GM12878 (cell line): ENCODE data around the gene IRF2BP1. TPM values are rescaled to one million over a fixed set of nuclear protein-coding genes. Genes with fewer than 3 reads are reported as not detected.
A peak's percentile ranks its signal among the peaks of the same experiment; 100 is the strongest.

Experiments
- ASH2L ChIP-seq: fragments of 300-600, 200-600 bp; sonication (generic); IDR thresholded peaks from 2 replicates; pipeline ENCODE4 v1.6.1; 2017; ENCODE audit warnings: low read depth, mild to moderate bottlenecking, borderline replicate concordance
- CBX3 ChIP-seq: fragments of 200-600 bp; sonication (generic); IDR thresholded peaks from 2 replicates; pipeline ENCODE4 v1.6.1; 2016; ENCODE audit warnings: low read depth, borderline replicate concordance
- DPF2 ChIP-seq: fragments of 450-650 bp; IDR thresholded peaks from 2 replicates; pipeline ENCODE4 v1.6.1; 2017; ENCODE audit warnings: mild to moderate bottlenecking
- PML ChIP-seq: IDR thresholded peaks from 2 replicates; pipeline ENCODE4 v1.6.1; 2012; ENCODE audit warnings: low read length, inconsistent platforms
- RAD21 ChIP-seq: IDR thresholded peaks from 2 replicates; pipeline ENCODE4 v1.6.1; 2011; ENCODE audit warnings: mild to moderate bottlenecking, low read depth, low read length, moderate library complexity; ENCODE audit not compliant: insufficient read depth
- SMC3 ChIP-seq: IDR thresholded peaks from 2 replicates; pipeline ENCODE4 v1.6.1; 2011; ENCODE audit warnings: low read length, improper control_type of control experiment, borderline replicate concordance
- ZBED1 ChIP-seq: IDR thresholded peaks from 2 replicates; pipeline ENCODE4 v1.6.1; 2016; ENCODE audit warnings: borderline replicate concordance
- ZNF207 ChIP-seq: fragments of 450-650 bp; IDR thresholded peaks from 2 replicates; pipeline ENCODE4 v1.6.1; 2014; ENCODE audit warnings: antibody characterized with exemption, mild to moderate bottlenecking, borderline replicate concordance
- polyA plus RNA-seq, 11 experiments: library from polyadenylated mRNA; depleted of rRNA in 4 of 11; unstranded in 6 of 11; stranded (reverse) in 5 of 11; fragments of >200 nt; fragmentation: Nextera tagmentation in 4 of 11; fragmentation: Illumina TruSeq in 1 of 11; extraction: Ambion mirVana in 4 of 11; extraction: Trizol in 1 of 11; gene quantifications; 1 replicate in 1 of 11; 2 replicates in 10 of 11; pipeline versions ENCODE4 v1.2.1 to v1.2.3, GENCODE V29; 2011 to 2016; ENCODE audit warnings: inconsistent platforms in 2 of 11, missing spikeins in 2 of 11, low read depth in 1 of 11
- total RNA-seq, 4 experiments: library from RNA; depleted of rRNA in 3 of 4; stranded (reverse); fragments of >200 nt in 3 of 4; fragmentation: Illumina TruSeq in 1 of 4; extraction: Trizol in 1 of 4; gene quantifications; 2 replicates each; pipeline versions ENCODE4 v1.2.1 to v1.2.3, GENCODE V29; 2013 to 2021
- TF ChIP-seq, protein P1 (sequence below): fragments of 450-650 bp; IDR thresholded peaks from 2 replicates; pipeline ENCODE4 v1.6.1; 2018; ENCODE audit warnings: borderline replicate concordance, mild to moderate bottlenecking; ENCODE audit not compliant: partially characterized antibody
- TF ChIP-seq, protein P2 (sequence below): fragments of 450-650 bp; formaldehyde crosslinking; IDR thresholded peaks from 2 replicates; pipeline ENCODE4 v1.4.0; 2020; ENCODE audit warnings: mild to moderate bottlenecking, moderate library complexity
- TF ChIP-seq, protein P3 (sequence below): IDR thresholded peaks from 2 replicates; pipeline ENCODE4 v1.6.1; 2012; ENCODE audit warnings: improper control_type of control experiment, low read depth, low read length; ENCODE audit not compliant: insufficient replicate concordance
- TF ChIP-seq, protein P4 (sequence below): IDR thresholded peaks from 2 replicates; pipeline ENCODE4 v1.6.1; 2011; ENCODE audit warnings: mild to moderate bottlenecking, low read depth, low read length, moderate library complexity; ENCODE audit not compliant: insufficient replicate concordance
- TF ChIP-seq, protein P5 (sequence below): fragments of 450-650 bp; IDR thresholded peaks from 2 replicates; pipeline ENCODE4 v1.6.1; 2016; ENCODE audit warnings: mild to moderate bottlenecking

The IRF2BP1 gene
- total and polyA plus RNA-seq, 10 of the 15 experiments (the other 5 are each of a cell fraction or from before 2014, with no cell fraction given), result 0.31 to 24.4 (median 4.4) TPM

DNA sequence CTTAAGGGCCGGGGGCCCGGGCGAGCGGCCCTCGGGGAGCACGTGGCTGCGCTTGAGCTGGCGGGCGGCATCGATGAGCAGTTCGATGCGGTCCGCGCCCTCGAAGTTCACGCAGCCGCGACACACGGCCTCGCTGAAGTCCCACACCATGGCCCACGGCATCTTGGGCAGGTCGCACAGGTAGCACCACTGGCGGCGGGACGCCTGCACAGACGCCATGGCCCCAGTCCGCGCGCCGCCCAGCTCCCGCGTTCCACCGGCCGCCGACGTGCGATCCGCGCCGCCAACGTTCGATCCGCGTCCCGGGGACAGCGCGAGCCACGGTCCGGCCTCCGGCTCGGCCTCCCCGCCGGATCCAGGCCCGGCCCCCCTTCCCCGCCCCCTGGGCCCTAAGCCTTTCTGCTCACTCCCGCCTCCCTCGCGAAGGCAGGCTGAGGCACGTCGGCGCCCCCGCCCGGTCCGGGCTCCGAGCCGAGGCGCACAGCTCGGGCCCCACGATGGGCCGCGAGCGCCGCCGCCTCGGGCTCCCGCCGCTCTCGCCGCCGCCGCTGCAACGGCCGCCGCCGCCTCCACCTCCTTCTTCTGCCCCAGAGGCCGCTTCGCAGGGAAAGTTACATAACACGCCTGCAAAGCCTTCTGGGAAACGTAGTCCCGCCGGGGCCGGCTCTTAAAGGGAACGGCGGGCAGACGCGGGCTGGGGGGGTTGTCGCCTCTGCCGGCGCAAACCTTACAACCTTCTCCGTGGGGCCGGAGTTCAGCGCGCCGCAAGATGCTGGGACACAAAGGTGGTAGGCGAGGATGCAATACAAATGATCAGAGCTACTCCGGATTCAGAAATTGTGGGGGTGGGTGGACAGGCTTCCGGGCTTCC, at the start of gene IRF2BP1 (continued):
- TF ChIP-seq, protein P1, sequence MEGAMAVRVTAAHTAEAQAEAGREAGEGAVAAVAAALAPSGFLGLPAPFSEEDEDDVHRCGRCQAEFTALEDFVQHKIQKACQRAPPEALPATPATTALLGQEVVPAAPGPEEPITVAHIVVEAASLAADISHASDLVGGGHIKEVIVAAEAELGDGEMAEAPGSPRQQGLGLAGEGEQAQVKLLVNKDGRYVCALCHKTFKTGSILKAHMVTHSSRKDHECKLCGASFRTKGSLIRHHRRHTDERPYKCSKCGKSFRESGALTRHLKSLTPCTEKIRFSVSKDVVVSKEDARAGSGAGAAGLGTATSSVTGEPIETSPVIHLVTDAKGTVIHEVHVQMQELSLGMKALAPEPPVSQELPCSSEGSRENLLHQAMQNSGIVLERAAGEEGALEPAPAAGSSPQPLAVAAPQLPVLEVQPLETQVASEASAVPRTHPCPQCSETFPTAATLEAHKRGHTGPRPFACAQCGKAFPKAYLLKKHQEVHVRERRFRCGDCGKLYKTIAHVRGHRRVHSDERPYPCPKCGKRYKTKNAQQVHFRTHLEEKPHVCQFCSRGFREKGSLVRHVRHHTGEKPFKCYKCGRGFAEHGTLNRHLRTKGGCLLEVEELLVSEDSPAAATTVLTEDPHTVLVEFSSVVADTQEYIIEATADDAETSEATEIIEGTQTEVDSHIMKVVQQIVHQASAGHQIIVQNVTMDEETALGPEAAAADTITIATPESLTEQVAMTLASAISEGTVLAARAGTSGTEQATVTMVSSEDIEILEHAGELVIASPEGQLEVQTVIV, result no peak
- TF ChIP-seq, protein P2, sequence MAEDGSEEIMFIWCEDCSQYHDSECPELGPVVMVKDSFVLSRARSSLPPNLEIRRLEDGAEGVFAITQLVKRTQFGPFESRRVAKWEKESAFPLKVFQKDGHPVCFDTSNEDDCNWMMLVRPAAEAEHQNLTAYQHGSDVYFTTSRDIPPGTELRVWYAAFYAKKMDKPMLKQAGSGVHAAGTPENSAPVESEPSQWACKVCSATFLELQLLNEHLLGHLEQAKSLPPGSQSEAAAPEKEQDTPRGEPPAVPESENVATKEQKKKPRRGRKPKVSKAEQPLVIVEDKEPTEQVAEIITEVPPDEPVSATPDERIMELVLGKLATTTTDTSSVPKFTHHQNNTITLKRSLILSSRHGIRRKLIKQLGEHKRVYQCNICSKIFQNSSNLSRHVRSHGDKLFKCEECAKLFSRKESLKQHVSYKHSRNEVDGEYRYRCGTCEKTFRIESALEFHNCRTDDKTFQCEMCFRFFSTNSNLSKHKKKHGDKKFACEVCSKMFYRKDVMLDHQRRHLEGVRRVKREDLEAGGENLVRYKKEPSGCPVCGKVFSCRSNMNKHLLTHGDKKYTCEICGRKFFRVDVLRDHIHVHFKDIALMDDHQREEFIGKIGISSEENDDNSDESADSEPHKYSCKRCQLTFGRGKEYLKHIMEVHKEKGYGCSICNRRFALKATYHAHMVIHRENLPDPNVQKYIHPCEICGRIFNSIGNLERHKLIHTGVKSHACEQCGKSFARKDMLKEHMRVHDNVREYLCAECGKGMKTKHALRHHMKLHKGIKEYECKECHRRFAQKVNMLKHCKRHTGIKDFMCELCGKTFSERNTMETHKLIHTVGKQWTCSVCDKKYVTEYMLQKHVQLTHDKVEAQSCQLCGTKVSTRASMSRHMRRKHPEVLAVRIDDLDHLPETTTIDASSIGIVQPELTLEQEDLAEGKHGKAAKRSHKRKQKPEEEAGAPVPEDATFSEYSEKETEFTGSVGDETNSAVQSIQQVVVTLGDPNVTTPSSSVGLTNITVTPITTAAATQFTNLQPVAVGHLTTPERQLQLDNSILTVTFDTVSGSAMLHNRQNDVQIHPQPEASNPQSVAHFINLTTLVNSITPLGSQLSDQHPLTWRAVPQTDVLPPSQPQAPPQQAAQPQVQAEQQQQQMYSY (CRISPR knock-in tag), result no peak
- TF ChIP-seq SMC3, result no peak
- TF ChIP-seq, protein P3, sequence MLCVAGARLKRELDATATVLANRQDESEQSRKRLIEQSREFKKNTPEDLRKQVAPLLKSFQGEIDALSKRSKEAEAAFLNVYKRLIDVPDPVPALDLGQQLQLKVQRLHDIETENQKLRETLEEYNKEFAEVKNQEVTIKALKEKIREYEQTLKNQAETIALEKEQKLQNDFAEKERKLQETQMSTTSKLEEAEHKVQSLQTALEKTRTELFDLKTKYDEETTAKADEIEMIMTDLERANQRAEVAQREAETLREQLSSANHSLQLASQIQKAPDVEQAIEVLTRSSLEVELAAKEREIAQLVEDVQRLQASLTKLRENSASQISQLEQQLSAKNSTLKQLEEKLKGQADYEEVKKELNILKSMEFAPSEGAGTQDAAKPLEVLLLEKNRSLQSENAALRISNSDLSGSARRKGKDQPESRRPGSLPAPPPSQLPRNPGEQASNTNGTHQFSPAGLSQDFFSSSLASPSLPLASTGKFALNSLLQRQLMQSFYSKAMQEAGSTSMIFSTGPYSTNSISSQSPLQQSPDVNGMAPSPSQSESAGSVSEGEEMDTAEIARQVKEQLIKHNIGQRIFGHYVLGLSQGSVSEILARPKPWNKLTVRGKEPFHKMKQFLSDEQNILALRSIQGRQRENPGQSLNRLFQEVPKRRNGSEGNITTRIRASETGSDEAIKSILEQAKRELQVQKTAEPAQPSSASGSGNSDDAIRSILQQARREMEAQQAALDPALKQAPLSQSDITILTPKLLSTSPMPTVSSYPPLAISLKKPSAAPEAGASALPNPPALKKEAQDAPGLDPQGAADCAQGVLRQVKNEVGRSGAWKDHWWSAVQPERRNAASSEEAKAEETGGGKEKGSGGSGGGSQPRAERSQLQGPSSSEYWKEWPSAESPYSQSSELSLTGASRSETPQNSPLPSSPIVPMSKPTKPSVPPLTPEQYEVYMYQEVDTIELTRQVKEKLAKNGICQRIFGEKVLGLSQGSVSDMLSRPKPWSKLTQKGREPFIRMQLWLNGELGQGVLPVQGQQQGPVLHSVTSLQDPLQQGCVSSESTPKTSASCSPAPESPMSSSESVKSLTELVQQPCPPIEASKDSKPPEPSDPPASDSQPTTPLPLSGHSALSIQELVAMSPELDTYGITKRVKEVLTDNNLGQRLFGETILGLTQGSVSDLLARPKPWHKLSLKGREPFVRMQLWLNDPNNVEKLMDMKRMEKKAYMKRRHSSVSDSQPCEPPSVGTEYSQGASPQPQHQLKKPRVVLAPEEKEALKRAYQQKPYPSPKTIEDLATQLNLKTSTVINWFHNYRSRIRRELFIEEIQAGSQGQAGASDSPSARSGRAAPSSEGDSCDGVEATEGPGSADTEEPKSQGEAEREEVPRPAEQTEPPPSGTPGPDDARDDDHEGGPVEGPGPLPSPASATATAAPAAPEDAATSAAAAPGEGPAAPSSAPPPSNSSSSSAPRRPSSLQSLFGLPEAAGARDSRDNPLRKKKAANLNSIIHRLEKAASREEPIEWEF, result no peak
- 0 out of 2 replicates have a peak, but pooled peaks have one; percentile 15 for TF ChIP-seq ZNF207
- TF ChIP-seq PML, result no peak
- no peak for TF ChIP-seq RAD21
- no peak for TF ChIP-seq ZBED1
- TF ChIP-seq, protein P4, sequence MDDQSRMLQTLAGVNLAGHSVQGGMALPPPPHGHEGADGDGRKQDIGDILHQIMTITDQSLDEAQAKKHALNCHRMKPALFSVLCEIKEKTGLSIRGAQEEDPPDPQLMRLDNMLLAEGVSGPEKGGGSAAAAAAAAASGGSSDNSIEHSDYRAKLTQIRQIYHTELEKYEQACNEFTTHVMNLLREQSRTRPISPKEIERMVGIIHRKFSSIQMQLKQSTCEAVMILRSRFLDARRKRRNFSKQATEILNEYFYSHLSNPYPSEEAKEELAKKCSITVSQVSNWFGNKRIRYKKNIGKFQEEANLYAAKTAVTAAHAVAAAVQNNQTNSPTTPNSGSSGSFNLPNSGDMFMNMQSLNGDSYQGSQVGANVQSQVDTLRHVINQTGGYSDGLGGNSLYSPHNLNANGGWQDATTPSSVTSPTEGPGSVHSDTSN, result no peak
- TF ChIP-seq ASH2L, result no peak
- TF ChIP-seq, protein P5, sequence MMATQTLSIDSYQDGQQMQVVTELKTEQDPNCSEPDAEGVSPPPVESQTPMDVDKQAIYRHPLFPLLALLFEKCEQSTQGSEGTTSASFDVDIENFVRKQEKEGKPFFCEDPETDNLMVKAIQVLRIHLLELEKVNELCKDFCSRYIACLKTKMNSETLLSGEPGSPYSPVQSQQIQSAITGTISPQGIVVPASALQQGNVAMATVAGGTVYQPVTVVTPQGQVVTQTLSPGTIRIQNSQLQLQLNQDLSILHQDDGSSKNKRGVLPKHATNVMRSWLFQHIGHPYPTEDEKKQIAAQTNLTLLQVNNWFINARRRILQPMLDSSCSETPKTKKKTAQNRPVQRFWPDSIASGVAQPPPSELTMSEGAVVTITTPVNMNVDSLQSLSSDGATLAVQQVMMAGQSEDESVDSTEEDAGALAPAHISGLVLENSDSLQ, result no peak
- no peak for TF ChIP-seq CBX3
- TF ChIP-seq DPF2, result peak; percentile 62
